ENCODE results near the gene GNE. TPM values are rescaled to one million over a fixed set of nuclear protein-coding genes. Genes with fewer than 3 reads are reported as not detected.

GNE gene
- polyA plus RNA-seq, 1 experiment = 14.7 TPM

- Histone ChIP-seq H3K36me3 (ENCODE audit: control insufficient read depth, insufficient read depth, low read length) (no peaks in the 10 kb centered on the region), H3K4me3 (ENCODE audit: low read depth, low read length) (no peak overlapping the region), H3K27me3 (ENCODE audit: control insufficient read depth, insufficient read depth, low read length) (no peaks in the 10 kb centered on the region)
- no peak for DNase-seq (ENCODE audit: low read depth)
- CTCF ChIA-PET = interaction anchor here (1.2 kb wide), 1 partner anchor 296 kb away, joined by 3 read pairs; no protein-coding TSS in a partner anchor
- POLR2A ChIA-PET = no interaction called here
- no peak for TF ChIP-seq CTCF (IDR thresholded peaks at IDR 0.05; ENCODE audit: insufficient read depth, low read depth, low read length)
Observed at GRCh38 chr9:36289836-36290435, 31.7 kb upstream of the GNE start.

GRCh38 chr9:36288070-36288469 lies 29.8 kb upstream of the GNE start:
- Histone ChIP-seq H3K27me3 (ENCODE audit: control insufficient read depth, insufficient read depth, low read length) (no peaks in the 10 kb centered on the region), H3K36me3 (ENCODE audit: control insufficient read depth, insufficient read depth, low read length) (no peaks in the 10 kb centered on the region), H3K4me3 (ENCODE audit: low read depth, low read length) (no peak overlapping the region)
- DNase-seq (ENCODE audit: low read depth) = no peak
- ChIA-PET POLR2A (no interaction called here), CTCF (interaction anchor here (0.6 kb wide), 1 partner anchor 1058 kb away, joined by 3 read pairs; no protein-coding TSS in a partner anchor)
- TF ChIP-seq CTCF (IDR thresholded peaks at IDR 0.05; ENCODE audit: insufficient read depth, low read depth, low read length) = no peak

- H3K4me3 ChIP-seq (ENCODE audit: low read depth, low read length) = no peak overlapping the region
- POLR2A ChIA-PET = no interaction called here
- no peak for TF ChIP-seq CTCF (IDR thresholded peaks at IDR 0.05; ENCODE audit: insufficient read depth, low read depth, low read length)
- DNase-seq (ENCODE audit: low read depth) = no peak
- H3K36me3 ChIP-seq (ENCODE audit: control insufficient read depth, insufficient read depth, low read length) = no peaks in the 10 kb centered on the region
- H3K27me3 ChIP-seq (ENCODE audit: control insufficient read depth, insufficient read depth, low read length) = no peaks in the 10 kb centered on the region
- CTCF ChIA-PET = interaction anchor here (0.7 kb wide), 1 partner anchor 121 kb away, joined by 3 read pairs; no protein-coding TSS in a partner anchor
Observed at GRCh38 chr9:36286388-36286787, 28.1 kb upstream of the GNE start.

- no peak for DNase-seq (ENCODE audit: low read depth)
- Histone ChIP-seq H3K36me3 (ENCODE audit: control insufficient read depth, insufficient read depth, low read length) (no peaks in the 10 kb centered on the region), H3K27me3 (ENCODE audit: control insufficient read depth, insufficient read depth, low read length) (no peaks in the 10 kb centered on the region), H3K4me3 (ENCODE audit: low read depth, low read length) (no peak overlapping the region)
- ChIA-PET CTCF (no interaction called here), POLR2A (no interaction called here)
- TF ChIP-seq CTCF (IDR thresholded peaks at IDR 0.05; ENCODE audit: insufficient read depth, low read depth, low read length) = no peak
Observed at GRCh38 chr9:36284226-36284625, 26.0 kb upstream of the GNE start.

GRCh38 chr9:36282275-36282674 lies 24.0 kb upstream of the GNE start:
- POLR2A ChIA-PET = no interaction called here
- CTCF ChIA-PET = no interaction called here
- TF ChIP-seq CTCF (IDR thresholded peaks at IDR 0.05; ENCODE audit: insufficient read depth, low read depth, low read length) = no peak
- Histone ChIP-seq H3K27me3 (ENCODE audit: control insufficient read depth, insufficient read depth, low read length) (no peaks in the 10 kb centered on the region), H3K4me3 (ENCODE audit: low read depth, low read length) (no peak overlapping the region), H3K36me3 (ENCODE audit: control insufficient read depth, insufficient read depth, low read length) (no peaks in the 10 kb centered on the region)
- no peak for DNase-seq (ENCODE audit: low read depth)

All from BJ (cell line).